ENCODE data around the gene FHIT.

FHIT gene

DNA sequence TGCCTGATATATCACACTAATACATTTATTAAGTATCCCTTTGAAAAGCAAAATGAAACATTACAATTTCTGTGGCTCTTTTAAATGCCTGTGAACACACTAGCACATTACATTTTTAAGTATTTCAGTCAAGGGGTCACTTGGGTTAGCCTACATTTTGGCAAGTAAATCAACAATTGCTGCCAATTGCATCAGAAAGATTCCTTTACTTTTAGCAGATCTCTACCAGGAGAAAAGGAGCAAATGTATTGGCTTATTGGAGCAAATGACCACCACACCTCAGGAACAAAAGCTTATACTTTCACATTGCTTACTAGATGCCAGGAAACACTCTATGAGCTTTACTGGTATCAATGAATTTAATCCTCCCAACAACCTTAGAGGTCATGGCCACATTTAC lies 947.1 kb downstream of the FHIT start:
- no peak for DNase-seq

DNA sequence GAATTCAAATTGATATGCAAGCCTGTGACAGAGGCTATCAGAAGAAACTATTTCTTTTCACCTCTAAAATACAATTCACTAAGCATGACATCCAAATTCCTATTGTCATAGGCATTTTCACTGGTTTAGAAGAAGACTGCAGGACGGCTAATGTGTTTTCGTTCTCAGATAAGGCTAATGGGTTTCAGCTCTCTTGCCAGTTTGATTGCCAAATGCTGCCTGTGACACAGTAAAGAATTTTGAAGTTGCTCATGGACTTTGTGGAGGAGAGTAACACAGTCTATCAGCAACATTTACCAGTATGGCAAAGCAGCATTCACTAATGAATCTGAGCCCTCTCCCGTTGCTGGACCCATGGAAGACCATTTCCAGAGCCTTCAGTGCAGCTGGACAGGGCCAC lies 948.1 kb downstream of the FHIT start:
- no peak for DNase-seq

DNA sequence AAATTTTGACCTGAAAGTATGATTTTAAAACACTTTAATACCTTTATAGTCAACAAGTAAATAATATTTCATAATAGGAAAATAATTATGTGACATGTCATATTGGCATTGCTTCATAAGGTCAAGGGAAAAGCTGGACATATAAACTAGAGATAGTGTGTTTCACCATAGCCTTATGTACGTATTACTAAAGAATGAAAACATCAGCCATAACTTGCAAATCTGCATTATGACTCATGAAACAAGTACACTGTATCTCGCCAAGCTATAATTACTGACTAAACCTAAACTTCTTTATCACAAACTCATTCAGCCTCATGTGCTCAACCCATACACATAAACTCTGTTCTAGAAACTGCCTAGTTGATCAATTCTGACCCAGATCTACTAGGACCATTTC lies 950.1 kb downstream of the FHIT start:
- no peak for DNase-seq

DNA sequence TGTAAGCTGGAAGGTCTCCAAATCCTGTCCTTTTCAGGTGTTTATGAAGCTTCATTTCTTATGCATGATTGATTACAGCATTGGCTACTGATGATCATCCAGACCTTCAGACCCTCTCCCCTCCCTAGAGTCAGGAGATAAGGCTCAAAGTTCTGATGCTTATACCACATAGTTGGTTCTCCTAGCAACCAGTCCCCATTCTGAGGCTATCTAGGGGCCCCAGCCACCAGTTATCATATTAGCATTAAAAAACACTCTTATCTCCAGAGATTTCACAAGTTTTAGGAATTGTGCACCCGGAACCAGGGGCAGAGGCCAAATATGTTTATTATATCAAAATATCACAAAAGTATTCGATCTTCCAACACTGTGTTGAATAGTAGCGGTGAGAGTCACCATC lies 953.1 kb downstream of the FHIT start:
- DNase-seq: no peak

DNA sequence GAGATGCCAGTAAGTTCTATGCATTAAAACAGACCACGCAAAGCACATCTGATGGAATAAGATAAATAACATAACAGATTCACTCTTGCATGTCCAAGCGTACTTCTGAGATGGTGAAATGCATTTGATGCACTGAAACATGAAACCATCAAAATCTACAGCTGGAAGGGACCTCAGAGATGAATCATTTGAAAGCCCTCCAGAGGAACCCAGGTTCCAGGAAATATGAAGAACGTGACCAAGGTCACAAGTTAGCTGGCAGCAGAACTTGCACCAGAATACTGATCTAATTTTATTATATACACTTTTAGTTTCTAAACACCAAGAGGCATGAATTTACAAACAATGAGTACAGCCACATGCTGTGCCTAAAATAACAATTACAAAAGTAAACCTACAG lies 957.1 kb downstream of the FHIT start:
- DNase-seq: peak; percentile 2

DNA sequence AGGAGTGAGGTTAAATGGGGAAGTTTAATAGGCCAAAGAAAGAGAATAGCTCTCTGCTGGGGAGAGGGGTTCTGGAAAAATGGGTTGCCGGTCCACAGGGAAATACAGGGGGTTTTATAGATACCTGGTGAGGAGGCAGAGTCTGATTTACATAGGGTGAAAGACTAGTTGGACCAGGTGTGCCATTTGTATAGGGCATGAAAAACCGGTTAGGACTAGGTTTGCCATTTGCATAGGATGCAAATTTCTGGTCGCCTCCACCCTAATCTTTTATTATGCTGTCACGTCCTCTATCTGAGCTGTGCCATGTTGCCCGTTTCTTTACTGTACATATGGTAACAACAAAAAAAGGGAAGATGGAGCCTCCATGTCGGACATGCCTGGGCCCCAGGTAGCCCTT lies 960.1 kb downstream of the FHIT start:
- no peak for DNase-seq

DNA sequence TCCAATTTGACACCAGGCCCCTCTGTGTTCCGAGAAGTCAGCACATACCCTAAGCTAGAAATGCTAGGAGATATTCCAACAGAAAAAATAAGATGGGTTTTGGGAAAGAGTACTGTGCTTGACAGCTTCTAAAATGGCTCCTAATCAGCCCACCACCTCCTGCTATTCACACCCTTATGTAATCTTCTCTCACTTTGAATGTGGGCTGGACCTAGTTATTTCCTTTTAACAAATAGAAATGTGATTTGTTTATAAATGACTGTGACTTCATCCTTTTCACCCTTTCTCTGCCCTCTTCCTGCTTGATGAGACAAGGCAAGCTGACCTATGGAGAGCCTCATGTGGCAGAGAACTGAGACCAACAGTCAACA lies 961.1 kb downstream of the FHIT start:
- no peak for DNase-seq

DNA sequence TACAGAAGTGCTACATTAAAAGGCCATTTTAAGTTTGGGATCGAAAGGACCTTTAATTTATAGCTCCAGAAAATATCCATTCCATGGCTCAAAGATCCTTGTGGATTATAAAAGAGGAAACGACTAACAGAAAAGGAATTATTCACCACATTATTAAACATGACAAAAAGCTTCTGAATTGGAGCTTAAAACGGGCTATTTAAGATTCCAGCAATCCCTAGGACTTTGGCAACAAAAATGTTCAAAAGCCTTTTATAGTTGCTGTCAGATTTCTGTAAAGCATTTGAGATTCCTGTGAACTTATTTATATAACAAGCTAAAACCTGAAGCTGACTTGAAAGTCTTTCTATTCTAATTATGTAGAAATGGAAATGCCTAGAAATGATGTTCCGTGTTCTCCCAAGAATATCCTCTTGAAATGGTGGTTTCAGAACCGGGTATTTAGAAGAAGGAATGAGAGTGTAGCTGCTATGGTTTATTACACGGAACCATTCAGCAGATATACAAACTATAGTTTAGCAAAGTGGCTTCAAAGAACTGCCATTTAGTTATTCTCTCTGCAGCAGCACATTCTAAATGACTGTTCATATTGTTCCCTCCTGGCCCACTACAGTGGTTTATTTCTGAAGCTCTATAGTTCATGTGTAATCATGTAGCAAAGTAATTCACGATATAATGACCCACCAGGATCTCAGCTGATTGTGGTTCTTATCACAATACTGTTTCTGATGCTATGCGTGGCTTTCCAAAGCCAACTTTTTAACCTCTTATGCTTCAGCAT lies 961.7 kb downstream of the FHIT start:
- DNase-seq: no peak

DNA sequence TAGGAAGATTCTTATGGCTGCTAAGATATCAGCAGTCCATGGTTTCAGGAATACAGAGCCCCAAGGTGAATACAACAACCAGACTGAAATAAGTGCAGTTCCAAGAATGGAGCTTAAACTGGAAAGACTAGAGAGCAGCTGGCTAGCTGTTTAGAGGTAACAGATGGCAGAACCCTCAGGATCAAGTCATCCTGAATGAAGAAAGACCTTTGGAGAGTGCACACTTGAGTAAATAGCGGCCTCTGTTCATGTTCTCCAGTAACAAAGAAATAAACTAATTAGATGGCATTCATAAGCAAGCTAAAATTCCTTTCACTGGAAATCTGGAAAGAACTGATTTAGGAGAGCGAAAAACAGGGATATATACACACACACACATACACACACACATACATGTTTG lies 968.4 kb downstream of the FHIT start:
- no peak for DNase-seq

DNA sequence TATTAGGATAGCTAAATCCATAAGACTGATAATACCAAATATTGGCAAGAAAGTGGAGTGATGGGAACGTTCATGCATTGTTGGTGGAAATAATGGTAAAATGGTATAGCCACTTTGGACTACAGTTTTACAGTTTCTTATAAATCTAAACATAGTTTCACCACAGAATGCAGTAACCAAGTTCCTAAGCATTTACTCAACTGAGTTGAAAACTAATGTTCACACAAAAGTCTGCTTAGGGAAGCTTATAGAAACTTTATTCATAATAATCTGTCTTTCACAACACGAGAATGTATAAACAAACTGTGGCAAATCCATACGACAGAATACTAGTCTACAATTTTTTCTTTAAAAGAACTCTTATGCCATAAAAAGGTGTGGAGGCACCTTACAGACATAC lies 969.3 kb downstream of the FHIT start:
- no peak for DNase-seq

DNA sequence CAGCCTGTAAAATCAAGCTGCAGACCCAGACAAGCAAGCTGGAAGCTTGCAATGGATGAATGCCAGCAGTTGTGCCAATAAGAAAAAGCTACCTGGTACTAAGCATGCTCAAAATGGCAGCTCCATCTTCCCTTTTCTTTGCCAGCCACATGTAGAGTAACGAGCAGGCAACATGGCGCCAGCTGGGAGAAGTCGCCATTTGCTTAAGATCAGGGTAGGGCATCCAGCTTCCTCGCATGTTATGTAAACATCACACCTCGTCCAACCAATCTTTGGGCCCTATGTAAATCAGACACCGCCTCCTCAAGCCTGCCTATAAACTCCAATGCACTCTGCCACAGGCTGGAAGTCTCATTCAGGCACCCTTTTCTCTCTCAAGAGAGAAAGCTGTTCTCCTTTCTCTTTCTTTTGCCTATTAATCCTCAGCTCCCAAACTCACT lies 973.9 kb downstream of the FHIT start:
- DNase-seq: no peak

DNA sequence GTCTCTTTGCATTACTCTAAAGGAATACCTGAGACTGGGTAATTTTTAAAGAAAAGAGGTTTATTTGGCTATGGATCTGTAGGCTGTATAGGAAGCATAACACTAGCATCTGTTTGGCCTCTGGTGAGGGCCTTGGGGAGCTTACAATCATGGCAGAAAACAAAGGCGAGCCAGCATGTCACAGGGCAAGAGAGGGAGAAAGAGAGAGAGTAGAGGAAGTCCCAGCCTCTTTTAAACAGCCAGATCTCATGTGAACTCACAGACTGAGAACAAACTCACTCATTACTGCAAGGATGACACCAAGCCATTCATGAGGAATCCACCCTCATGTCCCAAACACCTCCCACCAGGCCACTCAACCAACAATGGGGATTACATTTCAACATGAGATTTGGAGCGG lies 974.6 kb downstream of the FHIT start:
- DNase-seq: no peak

DNA sequence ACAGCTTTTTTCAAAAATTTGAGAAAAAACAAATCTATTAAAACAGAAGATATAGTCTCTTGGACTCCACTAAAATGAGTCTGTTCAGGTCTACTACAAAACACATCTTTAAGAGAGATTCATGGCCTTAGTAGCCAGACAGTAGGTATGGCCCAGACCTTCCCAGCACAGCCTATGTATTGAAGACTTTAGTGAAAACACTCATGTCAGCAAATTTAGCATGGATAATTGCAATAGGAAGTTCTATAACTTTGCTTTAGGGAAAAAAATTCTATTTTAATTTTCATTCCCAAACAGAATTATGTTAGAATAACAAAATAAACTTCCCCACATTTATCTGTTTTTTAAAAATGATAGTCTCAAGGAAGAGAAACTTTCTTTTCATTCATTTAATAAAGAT lies 976.6 kb downstream of the FHIT start:
- no peak for DNase-seq

DNA sequence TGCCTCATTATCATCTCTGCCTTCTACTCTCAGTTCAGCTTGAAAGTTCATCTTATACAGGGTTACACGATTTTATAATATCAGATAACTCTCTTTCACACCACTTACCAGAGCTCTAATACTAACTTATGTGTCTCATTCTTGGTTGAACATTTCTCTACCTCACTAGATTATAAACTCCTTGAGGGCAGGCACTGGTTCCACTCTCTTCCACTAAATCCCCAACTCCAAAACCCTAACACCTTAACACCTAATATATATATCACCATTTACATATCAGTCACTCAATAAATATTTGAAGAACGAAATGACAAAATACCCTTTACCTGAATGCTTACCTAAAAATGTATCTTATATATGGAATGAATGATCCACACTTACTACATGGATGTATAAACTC lies 977.2 kb downstream of the FHIT start:
- no peak for DNase-seq

DNA sequence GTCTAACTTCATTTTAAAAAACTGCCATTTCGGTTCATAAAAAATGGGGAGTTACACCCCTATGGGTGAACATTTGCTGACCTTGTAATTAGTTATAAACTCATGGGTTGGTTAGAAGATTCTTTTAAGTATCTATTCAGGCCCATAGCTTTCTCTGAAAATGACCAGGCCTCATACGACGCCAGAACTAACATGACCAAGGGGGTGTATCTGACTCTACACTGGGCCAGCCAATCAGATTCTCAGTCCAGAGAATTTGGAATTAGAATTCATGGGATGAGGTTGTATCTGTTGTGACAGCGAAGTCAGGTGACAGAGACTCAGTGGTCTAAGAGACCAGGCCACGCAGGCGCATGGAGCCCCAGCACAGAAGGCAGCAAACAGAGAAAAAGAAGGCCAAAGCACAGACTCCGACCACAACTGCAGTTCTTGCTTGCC lies 981.4 kb downstream of the FHIT start:
- DNase-seq: no peak

DNA sequence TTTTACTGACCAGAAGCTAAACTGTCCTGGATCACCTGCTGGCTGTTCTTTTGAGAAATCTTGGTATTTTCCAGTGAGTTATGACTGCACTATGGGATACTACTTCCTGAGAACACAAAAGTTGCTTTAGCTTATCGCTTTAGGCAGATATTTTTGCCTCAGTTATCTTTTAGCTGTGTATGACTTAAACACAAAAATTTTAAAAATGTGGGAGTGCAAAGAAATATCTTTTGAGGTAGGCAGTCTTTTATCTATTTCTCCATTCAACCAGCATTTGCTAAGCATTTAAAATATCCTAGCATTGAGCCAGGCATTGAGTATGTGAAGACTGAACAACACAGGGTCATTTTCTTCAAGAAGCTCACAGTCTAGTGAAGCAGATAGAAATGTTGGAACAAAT lies 981.9 kb downstream of the FHIT start:
- DNase-seq: no peak

DNA sequence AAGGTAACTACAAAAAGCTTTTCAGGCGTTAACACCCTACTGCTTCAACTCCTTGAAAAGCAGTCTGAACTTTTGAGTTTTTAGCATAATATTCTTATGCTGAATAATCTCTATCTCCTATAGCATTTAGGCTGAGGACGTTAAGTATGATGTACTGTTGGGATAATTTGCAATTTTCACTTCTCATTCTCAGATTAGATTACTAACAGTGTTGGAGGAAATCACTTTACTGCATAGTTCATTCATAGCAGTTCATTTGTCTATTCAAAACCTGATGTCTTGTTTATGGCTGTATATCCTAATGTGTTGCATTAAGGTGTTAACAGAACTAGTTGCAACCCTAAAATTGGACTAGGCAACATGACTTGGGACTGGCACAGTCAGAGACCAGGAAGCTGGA lies 983.1 kb downstream of the FHIT start:
- DNase-seq: no peak

DNA sequence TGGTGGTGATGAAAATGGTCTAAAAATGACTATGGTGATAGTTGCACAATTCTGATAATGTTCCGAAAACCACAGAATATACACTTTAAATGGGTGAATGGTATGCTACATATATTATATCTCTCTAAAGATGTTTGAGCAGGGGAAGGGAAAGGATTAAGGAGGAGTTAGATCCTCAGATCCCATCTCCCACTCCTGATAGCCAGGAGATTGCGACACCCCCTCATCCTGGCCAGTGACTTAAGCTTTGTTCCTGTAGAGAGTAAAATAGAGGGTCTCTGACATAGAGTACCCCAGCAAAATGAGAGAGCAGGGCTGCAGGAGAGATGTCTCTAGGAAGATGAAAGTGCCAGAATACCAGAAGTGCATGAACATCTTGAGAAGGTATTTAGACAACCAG lies 984.8 kb downstream of the FHIT start:
- no peak for DNase-seq

DNA sequence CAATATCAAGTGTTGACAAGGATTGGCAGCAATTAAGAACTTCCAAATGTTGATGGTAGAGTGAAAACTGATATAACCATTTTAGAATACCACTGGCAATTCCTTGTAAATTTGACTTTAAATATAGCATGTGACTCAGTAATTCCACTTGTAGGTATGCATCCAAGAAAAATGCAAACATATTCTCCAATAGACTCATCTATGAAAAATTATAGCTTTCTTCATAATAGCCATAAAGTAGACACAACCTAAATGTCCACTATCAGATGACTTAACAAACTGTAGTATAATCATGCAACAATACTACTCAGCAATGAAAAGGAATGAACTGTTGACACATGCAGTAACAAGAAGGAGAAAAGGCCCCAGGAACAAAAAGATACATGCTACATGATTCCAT lies 988.1 kb downstream of the FHIT start:
- no peak for DNase-seq

DNA sequence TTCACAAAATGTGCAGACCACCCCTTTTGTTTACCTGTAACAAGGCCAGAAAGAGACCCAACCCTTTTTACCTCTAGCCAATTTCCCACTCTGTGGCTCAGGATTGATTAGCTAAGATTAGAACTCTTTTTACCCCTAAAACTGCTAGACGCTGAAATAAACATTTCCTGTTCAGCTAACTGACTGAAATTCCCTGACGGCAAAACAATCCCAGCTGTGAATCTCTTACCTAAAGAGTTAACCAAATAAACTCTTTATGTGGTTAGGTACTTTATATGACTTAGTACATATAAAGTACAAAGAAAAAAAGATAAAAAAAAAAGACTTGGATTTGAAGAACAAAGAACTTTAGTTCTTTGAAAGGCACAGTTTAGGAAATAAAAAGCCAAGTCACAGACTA lies 988.7 kb downstream of the FHIT start:
- DNase-seq: no peak

DNA sequence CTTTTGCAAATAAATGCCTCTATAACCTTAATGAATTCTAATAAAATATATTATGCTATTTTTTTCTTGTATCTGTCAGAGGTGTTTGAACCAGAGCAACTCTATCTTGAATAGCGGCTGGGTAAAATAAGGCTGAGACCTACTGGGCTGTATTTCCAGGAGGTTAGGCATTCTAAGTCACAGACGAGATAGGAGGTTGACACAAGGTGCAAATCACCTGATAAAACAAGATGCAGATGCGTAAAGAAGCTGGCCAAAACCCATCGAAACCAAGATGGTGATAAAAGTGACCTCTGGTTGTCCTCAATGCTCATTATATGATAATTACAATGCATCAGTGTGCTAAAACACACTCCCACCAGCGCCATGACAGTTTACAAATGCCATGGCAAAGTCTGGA lies 990.7 kb downstream of the FHIT start:
- no peak for DNase-seq

DNA sequence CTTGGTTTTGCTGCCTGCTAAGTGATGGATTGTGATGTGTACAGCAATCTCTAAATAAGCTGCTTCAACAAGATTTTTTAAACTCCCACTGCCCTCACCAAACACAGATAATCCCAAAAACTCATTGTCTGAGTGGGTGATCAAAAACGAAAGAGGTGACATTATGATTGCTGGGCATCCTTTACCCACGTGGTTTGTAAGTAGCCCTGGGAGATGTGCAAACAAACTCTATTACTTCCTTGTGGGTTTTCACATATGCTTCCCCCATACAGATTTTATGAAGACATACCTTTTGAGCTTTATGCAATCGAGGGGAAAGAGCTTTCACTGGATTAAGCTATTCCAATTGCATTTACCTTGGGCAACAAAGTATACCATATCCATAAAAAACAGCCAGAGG lies 1000.4 kb downstream of the FHIT start:
- no peak for DNase-seq

DNA sequence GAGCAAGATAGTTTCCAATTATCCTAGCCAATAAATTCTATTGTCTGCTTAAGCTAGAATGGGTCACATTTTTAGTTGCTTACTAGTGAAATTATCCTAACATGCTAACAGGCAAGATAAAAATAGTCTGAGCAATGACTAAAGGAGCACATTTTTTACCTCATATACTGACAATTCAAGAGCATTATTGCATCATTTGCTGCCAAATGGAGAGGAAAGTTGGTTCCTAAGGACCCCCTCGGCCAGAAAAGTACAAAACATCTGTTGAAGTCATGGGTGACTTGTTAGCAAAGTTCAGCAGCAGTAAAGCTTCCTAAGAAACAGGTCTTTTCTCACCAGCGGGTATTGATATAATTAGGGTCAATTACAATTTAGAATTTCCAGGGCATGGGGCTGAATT lies 1001.0 kb downstream of the FHIT start:
- DNase-seq: no peak

DNA sequence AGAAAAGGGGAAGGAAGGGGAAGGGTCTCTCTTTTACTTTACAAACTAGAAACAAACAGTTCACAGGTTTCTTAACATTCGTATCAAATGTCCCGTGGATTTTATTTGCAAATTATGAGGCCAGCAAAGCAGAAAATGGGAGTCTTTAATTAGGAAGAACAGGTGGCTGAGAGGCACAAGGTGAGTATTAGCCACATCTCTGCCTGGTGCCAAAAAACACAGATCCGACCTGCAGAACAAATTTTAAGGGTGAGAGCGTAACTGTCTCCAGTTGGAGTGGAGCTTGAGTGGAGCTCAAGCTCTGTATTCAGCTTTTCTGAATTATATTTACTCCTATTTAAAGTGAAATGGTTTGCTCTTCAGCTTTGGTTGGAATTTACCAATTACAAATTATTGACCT lies 1004.9 kb downstream of the FHIT start:
- DNase-seq: no peak

DNA sequence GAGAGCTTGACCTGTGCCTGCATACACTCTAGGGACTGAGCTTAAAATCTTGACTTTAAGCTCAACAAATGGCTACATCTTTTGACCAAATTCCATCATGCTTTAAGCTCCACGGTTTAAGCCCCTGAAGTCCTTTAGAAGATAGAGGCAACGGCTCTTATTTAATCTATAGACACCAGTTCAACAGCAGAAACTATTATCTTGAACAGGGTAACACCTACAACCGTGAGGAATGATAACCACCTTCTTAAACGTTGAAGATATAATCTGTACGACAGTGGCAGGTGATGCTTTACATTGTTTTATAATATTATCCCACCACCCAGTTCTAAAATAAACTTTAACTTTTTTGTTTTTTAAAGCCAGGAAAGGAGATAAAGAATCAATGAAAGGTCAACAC lies 1007.8 kb downstream of the FHIT start:
- no peak for DNase-seq

DNA sequence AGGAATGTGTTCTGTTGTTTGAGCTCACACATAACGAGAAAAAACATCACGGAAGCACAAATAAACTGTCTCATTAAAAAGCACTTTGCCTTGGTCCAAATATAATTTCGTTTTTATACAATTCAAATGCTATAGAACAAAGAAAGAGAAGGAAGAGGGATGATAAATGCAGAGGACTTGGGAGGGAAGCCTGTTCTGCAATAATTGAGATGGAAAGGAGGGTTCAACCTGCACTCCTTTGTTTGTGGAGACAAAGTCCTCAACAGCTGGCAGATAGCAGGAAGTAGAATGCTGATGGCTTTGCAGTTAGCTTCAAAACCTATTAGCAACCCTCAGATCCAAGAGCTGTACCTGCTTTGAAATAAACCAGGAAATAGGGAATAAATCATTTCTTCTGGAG lies 1010.8 kb downstream of the FHIT start:
- no peak for DNase-seq
